Calu3 (cell line): ENCODE results near the gene NHLRC4. TPM values are rescaled to one million over a fixed set of nuclear protein-coding genes. Genes with fewer than 3 reads are reported as not detected.

Experiments
- BruUV-seq: library from RNA; stranded (reverse); fragments of 400-500 nt; replicated peaks from 2 replicates; lab custom pipeline; 2021; lab: Mats Ljungman, UMichigan
- CTCF ChIA-PET: fragments of 300-600 bp; sonication (Branson Sonifier 250); formaldehyde crosslinking; loops from one replicate; lab custom pipeline; 2022; ENCODE audit warnings: antibody characterized with exemption; lab: Charles Lee
- DNase-seq: peaks from one replicate; pipeline ENCODE4 v3.0.0; 2022
- H3K27ac Mint-ChIP-seq: one replicate; pipeline ENCODE4 v1.8.0; 2022; ENCODE audit warnings: mixed read lengths; ENCODE audit not compliant: unreplicated experiment
- H3K27me3 Mint-ChIP-seq: one replicate; pipeline ENCODE4 v1.8.0; 2022; ENCODE audit warnings: mixed read lengths; ENCODE audit not compliant: unreplicated experiment
- H3K36me3 Mint-ChIP-seq: one replicate; pipeline ENCODE4 v1.8.0; 2022; ENCODE audit warnings: mild to moderate bottlenecking, moderate library complexity, mixed read lengths; ENCODE audit not compliant: insufficient read depth, unreplicated experiment
- H3K4me1 Mint-ChIP-seq: one replicate; pipeline ENCODE4 v1.8.0; 2022; ENCODE audit warnings: mild to moderate bottlenecking, low read depth, mixed read lengths; ENCODE audit not compliant: unreplicated experiment
- H3K4me3 Mint-ChIP-seq: one replicate; pipeline ENCODE4 v1.8.0; 2022; ENCODE audit warnings: mild to moderate bottlenecking, low read depth, moderate library complexity, mixed read lengths; ENCODE audit not compliant: unreplicated experiment
- H3K9me3 Mint-ChIP-seq: one replicate; pipeline ENCODE4 v1.8.0; 2022; ENCODE audit warnings: low read depth, mixed read lengths; ENCODE audit not compliant: unreplicated experiment
- intact Hi-C: fragments of 100-400 bp; cut with micrococcal nuclease; formaldehyde crosslinking; loops from one replicate; pipeline ENCODE4 v1.10.0; 2022; ENCODE audit not compliant: unreplicated experiment
- total RNA-seq: library from RNA; stranded (reverse); gene quantifications from 2 replicates; pipeline ENCODE4 v1.2.3, GENCODE V29; 2022
- TF ChIP-seq, protein P1 (sequence below): fragments of 200-600 bp; IDR thresholded peaks from one replicate; pipeline ENCODE4 v1.8.0; 2022; ENCODE audit warnings: antibody characterized with exemption; ENCODE audit not compliant: unreplicated experiment

Gene NHLRC4
- total RNA-seq, 1 experiment from 2014 or later: not detected

DNA sequence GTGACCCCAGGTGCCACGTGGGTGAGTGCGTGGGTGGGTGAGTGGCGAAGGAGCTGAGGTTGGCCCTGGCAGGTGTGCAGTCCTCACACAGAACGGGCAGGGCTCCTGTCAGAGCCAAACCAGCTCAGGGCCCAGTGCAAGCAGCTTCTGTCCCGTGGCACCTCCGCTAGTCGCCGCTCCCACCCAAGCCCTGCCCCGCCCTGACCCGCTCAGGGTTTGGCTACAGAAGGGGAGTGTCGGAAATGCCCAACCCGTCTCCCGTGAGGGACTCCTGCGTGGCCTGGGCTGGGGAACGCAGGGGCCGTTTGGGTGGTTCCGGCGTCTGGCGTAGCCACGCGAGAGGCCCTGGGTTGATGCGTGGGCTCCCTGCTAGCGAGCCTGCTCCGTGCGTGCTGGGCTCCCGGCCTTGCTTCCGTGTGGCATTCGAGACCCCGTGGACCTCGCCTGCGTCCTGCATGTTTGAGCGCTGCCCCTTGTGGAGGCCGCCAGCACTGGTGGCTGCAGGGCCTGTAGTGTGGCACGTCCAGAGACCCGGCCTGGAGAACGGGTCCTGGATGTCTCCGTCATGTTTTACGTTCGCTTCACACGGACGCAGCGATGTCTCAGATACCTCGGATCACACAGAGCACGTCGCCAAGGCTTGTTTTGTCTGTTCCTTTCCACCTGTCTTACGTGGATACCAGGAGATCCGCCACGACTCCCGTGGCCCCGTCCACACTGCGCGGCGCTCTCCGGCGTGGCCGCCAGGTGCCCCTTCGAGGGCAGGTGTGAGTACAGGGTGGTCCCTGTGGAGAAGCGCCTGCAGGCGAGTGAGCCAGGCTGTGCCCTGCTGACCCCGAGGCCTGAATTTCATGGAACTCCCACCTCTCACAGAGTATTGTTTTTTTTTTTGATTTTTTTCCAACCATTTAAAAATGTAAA, 29.1 kb upstream of the NHLRC4 start:
- Mint-ChIP-seq H3K36me3 (peaks cover 55% of the 10 kb centered on the region), H3K9me3 (no peaks in the 10 kb centered on the region), H3K27me3 (no peaks in the 10 kb centered on the region), H3K4me1 (peaks cover 8% of the 10 kb centered on the region), H3K27ac (no peak overlapping the region), H3K4me3 (no peak overlapping the region)
- DNase-seq: no peak
- TF ChIP-seq, protein P1, sequence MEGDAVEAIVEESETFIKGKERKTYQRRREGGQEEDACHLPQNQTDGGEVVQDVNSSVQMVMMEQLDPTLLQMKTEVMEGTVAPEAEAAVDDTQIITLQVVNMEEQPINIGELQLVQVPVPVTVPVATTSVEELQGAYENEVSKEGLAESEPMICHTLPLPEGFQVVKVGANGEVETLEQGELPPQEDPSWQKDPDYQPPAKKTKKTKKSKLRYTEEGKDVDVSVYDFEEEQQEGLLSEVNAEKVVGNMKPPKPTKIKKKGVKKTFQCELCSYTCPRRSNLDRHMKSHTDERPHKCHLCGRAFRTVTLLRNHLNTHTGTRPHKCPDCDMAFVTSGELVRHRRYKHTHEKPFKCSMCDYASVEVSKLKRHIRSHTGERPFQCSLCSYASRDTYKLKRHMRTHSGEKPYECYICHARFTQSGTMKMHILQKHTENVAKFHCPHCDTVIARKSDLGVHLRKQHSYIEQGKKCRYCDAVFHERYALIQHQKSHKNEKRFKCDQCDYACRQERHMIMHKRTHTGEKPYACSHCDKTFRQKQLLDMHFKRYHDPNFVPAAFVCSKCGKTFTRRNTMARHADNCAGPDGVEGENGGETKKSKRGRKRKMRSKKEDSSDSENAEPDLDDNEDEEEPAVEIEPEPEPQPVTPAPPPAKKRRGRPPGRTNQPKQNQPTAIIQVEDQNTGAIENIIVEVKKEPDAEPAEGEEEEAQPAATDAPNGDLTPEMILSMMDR: peak; percentile 33
- intact Hi-C loops: no loop called here
- BruUV-seq: no TSS peak
- CTCF ChIA-PET: no interaction called here

DNA sequence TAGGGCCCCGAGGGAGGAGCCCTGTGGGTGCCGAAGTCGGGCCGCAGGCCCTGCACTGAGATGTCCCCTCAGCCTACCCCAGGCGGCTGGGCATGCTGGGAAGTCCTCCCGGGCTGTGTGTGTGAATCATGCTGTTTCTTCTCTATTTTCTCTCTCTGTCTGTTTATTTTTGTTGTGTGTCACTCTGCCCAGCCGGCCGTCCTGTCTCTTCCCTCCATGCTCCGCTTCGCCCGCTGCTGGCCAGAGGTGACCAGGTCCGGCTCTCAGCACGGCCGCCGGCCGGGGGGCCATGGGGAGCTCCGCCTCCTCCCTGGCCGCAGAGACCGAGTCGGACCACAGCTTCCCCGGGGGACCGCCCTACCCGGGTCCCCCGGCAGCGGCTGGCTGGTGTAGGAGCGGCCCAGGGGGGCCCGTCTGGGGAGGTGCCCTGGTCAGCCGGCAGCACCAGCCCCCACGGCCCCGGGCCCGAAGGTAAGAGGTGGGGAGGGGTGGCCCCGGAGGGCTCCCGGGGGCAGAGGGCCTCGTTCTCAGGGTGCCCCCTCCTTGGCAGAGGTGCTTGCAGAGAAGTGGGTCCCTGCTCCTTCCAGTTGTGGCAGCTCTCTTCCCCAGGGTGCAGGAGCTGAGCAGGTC, 26.8 kb upstream of the NHLRC4 start:
- Mint-ChIP-seq H3K4me1 (no peaks in the 10 kb centered on the region), H3K36me3 (peaks cover 44% of the 10 kb centered on the region), H3K4me3 (no peak overlapping the region), H3K27ac (no peak overlapping the region), H3K27me3 (no peaks in the 10 kb centered on the region), H3K9me3 (no peaks in the 10 kb centered on the region)
- CTCF ChIA-PET: no interaction called here
- intact Hi-C loops: no loop called here
- TF ChIP-seq, protein P1: no peak
- no TSS peak for BruUV-seq
- no peak for DNase-seq

DNA sequence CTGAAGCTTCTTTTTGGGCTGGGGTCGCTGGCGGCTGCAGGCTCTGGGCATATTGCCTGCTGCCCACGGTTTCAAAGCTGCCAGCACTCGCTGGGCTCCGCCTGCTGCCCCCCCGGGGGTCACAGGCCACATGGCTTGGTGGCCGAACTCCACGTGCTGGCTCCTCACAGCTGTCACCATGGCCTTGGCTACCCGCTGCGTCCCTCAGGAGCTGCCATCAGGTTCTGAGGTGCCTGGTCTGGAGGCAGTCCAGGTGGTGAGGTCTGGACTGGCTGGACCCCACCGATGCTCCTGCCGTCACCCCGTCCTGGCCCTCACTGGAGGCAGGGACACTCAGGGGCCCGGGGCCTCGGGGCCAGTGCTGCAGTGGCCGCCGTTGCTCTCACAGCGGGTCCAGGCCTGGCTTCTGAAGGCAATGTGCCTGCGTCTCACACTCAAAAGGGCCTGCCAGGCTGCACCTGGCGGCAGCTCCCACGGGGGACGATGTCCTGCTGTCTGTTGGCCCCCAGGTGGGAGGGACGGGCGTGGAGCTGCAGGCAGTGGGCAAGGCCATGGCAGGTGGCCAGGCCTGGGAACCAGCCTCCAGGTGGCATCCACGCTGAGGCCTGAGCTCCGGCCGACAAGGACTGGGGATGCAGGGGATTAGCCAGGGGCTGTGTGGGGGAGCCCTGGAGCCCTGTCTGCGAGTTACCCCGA, 26.0 kb upstream of the NHLRC4 start:
- H3K27ac Mint-ChIP-seq: no peak overlapping the region
- BruUV-seq: no TSS peak
- intact Hi-C loops: no loop called here
- H3K36me3 Mint-ChIP-seq: peaks cover 36% of the 10 kb centered on the region
- CTCF ChIA-PET: interaction anchor here (0.7 kb wide), 1 partner anchor 1735 kb away, joined by 4 read pairs; no protein-coding TSS in a partner anchor
- H3K9me3 Mint-ChIP-seq: no peaks in the 10 kb centered on the region
- no peak for DNase-seq
- no peaks in the 10 kb centered on the region for H3K27me3 Mint-ChIP-seq
- no peak overlapping the region for H3K4me3 Mint-ChIP-seq
- TF ChIP-seq, protein P1: no peak
- H3K4me1 Mint-ChIP-seq: no peaks in the 10 kb centered on the region
